HEK293T (cell line): ENCODE measurements around the gene ASCC1.

Source experiments
- ARNT ChIP-seq: fragments of 450-650 bp; IDR thresholded peaks from 2 replicates; pipeline ENCODE4 v1.6.1; 2017; ENCODE audit warnings: mild to moderate bottlenecking
- BHLHE40 ChIP-seq: fragments of 450-650 bp; IDR thresholded peaks from 2 replicates; pipeline ENCODE4 v1.6.1; 2016; ENCODE audit warnings: mild to moderate bottlenecking, moderate library complexity, borderline replicate concordance
- FOXM1 ChIP-seq: fragments of 450-650 bp; IDR thresholded peaks from 2 replicates; pipeline ENCODE4 v1.6.1; 2017; ENCODE audit warnings: mild to moderate bottlenecking, borderline replicate concordance
- HDGF ChIP-seq: fragments of 450-650 bp; IDR thresholded peaks from 2 replicates; pipeline ENCODE4 v1.6.1; 2017; ENCODE audit warnings: antibody characterized with exemption, borderline replicate concordance
- SP1 ChIP-seq: fragments of 450-650 bp; IDR thresholded peaks from 2 replicates; pipeline ENCODE4 v1.6.1; 2017
- SUZ12 ChIP-seq: fragments of 450-650 bp; IDR thresholded peaks from 2 replicates; pipeline ENCODE4 v1.6.1; 2016; ENCODE audit warnings: mild to moderate bottlenecking
- TARDBP ChIP-seq: fragments of 450-650 bp; IDR thresholded peaks from 2 replicates; pipeline ENCODE4 v1.6.1; 2016

- TF ChIP-seq FOXM1 (no peak), SP1 (no peak), SUZ12 (no peak), ARNT (no peak), TARDBP (no peak), BHLHE40 (no peak), HDGF (no peak)
Measured at GRCh38 chr10:72245949-72246525, 30.0 kb upstream of the ASCC1 start.
